ENCODE measurements around the gene STRIP2. TPM values are rescaled to one million over a fixed set of nuclear protein-coding genes. Genes with fewer than 3 reads are reported as not detected.
"Not testable (repeated sequence)": the region's sequence is repeated elsewhere in the genome, so short reads cannot be mapped to it uniquely, and the experiment has no call there.

STRIP2 gene
- total RNA-seq, 1 experiment from 2014 or later: 104 TPM

GRCh38 chr7:129421717-129422250, 12.4 kb upstream of the STRIP2 start:
- DNase-seq (ENCODE audit: low read depth): no peak

GRCh38 chr7:129422727-129423126, 11.5 kb upstream of the STRIP2 start:
- DNase-seq (ENCODE audit: low read depth): no peak

GRCh38 chr7:129423700-129424410, 10.4 kb upstream of the STRIP2 start:
- no peak for DNase-seq (ENCODE audit: low read depth)

DNA sequence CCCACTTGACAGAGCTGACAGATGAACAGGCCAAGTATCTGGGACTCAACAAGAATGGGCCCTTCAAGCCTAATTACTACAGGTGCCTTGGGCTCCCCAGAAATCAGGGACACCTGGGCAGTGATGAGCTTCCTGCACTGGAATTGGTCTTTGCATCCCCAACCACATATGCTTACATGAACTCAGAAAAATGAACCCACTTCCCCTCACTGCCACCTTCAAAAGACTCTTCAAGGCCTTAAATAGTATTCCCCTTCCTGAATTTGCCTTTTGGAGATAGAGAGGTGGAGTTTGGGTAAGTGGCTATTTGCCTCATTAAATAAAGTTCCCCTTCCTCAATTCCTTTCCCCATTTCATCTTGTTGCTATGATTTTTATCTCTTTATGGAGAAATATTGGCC, 7.8 kb upstream of the STRIP2 start:
- DNase-seq (ENCODE audit: low read depth): no peak

GRCh38 chr7:129427526-129428045, 6.6 kb upstream of the STRIP2 start:
- no peak for DNase-seq (ENCODE audit: low read depth)

GRCh38 chr7:129431911-129432643, 2.2 kb upstream of the STRIP2 start:
- DNase-seq (ENCODE audit: low read depth): no peak

DNA sequence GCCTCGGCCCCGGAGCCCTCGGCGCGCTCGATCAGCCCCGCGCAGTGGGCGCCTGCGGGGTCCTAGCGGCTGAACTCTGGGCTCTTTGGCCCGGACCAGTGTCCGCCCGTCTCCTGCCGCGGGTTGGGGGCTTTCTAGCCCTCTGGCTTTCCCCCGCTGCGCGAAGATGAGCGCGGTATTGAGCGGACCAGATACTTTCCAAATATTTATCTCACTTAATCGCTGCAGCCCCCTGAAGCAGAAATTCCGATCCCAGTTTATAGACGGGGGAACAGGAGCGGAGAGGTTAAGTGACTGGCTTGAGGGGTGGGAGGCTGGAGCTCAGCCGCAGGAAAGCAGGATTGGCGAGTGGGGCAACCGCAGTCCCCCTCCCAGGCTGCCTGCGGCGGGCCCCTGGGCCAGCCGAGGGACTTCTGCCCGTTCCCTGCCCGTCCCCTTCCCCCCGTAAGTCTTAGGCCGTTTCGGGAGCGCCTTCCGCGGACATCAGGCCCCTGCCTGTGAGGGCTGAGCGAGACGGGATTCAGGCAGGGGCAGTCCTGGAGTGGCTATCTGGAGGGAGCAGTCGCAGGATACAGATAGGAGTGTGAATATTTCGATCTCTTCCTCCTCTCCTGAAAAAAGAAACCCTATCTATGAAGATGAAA, 565 bp downstream of the STRIP2 start:
- no peak for DNase-seq (ENCODE audit: low read depth)

DNA sequence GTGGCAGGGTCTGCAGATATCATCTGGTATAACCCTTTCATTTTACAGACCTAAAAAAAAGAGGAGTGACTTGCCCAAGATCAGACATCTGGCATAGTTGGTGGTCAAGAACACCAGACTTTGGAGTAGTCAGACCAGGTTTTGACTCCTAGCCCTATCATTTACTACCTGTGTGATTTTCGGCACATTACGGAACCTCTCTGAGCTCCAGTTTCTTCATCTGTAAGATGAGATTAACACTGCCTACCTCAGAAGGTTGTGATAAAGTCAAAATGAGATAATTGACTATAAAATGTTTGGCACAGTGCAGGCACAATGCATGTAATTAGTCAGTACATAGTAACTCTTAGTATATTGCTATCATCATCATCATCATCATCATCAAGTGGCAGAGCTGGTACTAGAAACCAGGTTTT, 1.2 kb downstream of the STRIP2 start:
- DNase-seq (ENCODE audit: low read depth): no peak

DNA sequence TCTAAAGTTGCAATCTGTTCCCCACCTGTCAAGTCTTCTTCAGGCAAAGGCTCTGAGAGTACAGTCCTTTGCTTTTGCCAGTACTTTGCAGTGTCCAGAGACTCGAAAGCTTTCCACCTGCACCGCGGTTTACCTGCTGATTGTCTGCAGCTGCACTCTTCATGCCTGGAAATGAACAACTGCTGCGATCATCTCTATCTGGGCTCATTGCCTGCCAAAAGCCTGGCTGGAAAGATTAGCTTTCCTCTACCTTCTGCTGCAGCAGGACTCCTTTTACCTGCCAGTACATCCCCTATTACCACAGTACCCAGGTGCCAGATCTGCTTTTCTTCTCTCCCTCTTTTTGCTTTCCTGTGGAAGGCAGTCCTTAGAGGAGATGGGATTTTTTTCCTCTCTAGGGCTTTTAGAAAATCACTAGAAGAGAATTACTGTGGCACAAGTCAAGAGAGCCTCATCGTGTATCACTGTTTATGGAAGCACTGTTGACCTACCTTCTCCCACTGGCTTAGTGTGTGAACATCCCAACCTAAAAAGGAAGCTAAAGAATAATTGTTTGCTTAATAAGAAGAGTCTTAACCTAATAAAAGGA, 2.2 kb downstream of the STRIP2 start:
- no peak for DNase-seq (ENCODE audit: low read depth)

- peak; percentile 85 for DNase-seq (ENCODE audit: low read depth)
These were observed 3.0 kb downstream of the STRIP2 start for GRCh38 chr7:129437190-129437589.

- DNase-seq (ENCODE audit: low read depth): no peak
These were observed 4.1 kb downstream of the STRIP2 start for GRCh38 chr7:129438281-129438838.

DNA sequence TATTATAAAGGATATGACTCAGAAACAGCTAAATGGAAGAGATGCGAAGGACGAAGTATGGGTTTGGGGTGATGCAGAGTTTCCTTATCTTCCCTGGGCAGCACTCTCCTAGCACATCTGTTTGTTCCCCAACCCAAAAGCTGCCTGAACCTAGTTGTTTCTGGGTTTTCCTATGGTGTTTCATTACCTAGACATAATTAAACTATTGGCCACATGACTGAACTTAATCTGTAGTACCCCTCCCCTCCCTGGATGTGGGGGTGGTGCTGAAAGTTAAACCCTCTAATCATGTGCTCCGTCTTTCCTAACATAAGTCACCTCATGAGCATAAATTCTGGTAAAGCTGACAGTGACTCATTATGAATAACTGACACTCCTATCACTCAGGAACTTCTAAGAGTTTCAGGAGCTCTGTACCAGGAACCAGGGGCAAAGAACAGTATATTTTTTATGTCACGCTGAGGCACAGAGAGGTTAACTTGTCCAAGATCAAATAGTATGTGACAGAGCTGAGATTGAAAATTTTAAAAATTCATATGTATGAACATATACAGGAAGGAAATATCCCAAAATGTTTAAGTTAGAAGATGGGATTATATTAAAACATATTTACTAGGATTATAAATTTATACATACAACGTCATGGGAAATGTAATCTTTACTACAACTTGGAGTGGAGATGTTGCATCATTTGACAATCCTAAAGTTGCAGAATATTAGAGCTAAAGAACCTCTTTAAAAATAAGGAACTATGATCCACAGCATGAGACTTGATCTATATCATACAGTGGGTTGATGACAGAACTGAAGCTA, 4.8 kb downstream of the STRIP2 start:
- DNase-seq (ENCODE audit: low read depth): peak; percentile 96

- no peak for DNase-seq (ENCODE audit: low read depth)
These were observed 5.9 kb downstream of the STRIP2 start for GRCh38 chr7:129439963-129440625.

DNA sequence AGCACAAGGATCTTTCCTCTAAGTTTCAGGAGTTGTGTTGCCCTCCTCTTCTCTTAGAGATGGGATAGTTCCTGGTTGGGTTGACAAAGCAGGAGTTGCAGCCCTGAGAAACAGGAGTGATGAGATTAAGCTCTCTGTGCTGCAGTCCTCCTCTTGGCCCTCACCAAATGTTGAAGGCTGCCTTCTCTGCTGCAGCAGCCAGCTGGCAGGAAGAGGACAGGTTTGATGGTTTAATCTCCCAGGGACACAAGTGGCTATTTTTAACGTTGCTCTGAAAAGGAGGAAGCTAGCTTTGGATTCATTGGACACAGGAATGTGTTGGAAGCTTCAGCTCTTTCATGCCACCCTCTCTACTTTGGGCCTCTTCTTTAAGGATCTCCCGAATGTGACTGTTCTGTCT, 9.4 kb downstream of the STRIP2 start:
- DNase-seq (ENCODE audit: low read depth): no peak

DNA sequence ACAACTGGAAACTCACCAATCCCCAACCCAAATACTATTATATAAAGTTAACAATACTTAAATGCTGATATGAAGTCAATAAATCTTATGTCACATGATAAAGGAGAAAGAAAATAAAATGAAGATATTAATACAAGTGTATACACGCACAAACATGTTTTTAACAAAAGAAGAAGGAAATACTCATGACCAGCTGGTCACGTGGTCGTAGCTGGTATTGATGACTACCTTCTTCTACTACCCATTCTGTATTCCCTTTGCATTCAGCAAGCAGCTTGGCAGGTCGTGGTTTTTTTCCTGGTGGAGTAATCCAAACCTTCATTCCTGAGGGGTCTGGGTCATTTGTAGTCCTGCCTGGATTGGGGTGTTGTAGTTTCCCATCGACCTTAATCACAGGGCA, 10.5 kb downstream of the STRIP2 start:
- DNase-seq (ENCODE audit: low read depth): not testable (repeated sequence)

DNA sequence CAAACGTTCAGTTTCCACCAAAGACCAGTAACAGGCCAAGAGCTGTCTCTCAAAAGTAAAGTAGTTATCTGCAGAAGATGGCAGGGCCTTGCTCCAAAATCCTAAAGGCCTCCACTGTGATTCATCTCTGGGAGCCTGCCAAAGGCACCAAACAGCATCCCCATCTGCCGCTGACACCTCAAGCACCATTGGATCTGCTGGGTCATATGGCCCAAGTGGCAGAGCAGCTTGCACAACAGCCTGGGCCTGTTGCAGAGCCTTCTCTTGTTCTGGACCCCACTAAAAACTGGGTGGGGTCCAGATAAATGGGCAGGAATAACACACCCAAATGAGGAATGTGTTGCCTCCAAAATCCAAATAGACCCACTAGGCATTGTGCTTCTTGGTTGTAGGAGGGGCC, 12.7 kb downstream of the STRIP2 start:
- DNase-seq (ENCODE audit: low read depth): peak; percentile 65

- not testable (repeated sequence) for DNase-seq (ENCODE audit: low read depth)
These were observed 13.2 kb downstream of the STRIP2 start for GRCh38 chr7:129447445-129447844.

- DNase-seq (ENCODE audit: low read depth): not testable (repeated sequence)
These were observed 14.4 kb downstream of the STRIP2 start for GRCh38 chr7:129448608-129449007.

- no peak for DNase-seq (ENCODE audit: low read depth)
These were observed 16.1 kb downstream of the STRIP2 start for GRCh38 chr7:129450295-129450694.

All from LHCN-M2 (cell line).